Measurements from ENCODE around the gene UROS.

The UROS gene

GRCh38 chr10:125785791-125786190 is 37.3 kb downstream of the UROS start:
- Histone ChIP-seq H3K9me3 (ENCODE audit: severe bottlenecking) (no peaks in the 10 kb centered on the region), H3K27me3 (ENCODE audit: insufficient read depth, poor library complexity, severe bottlenecking) (no peaks in the 10 kb centered on the region), H3K36me3 (ENCODE audit: low read depth) (no peaks in the 10 kb centered on the region), H3K4me3 (ENCODE audit: severe bottlenecking) (no peak overlapping the region), H3K4me1 (ENCODE audit: insufficient read depth, poor library complexity, severe bottlenecking) (no peaks in the 10 kb centered on the region), H3K27ac (ENCODE audit: poor library complexity, severe bottlenecking) (no peak overlapping the region)
- TF ChIP-seq CTCF (IDR thresholded peaks at IDR 0.05; ENCODE audit: poor library complexity, severe bottlenecking): no peak
- no peak for ATAC-seq (ENCODE audit: low read depth)
- no peak for DNase-seq (ENCODE audit: low spot score)

- no peak for ATAC-seq (ENCODE audit: low read depth)
Measured at GRCh38 chr10:125783957-125784356, 39.1 kb downstream of the UROS start.

GRCh38 chr10:125783408-125783807 is 39.6 kb downstream of the UROS start:
- Histone ChIP-seq H3K4me1 (ENCODE audit: insufficient read depth, poor library complexity, severe bottlenecking) (no peaks in the 10 kb centered on the region), H3K36me3 (ENCODE audit: low read depth) (no peaks in the 10 kb centered on the region), H3K27me3 (ENCODE audit: insufficient read depth, poor library complexity, severe bottlenecking) (no peaks in the 10 kb centered on the region), H3K4me3 (ENCODE audit: severe bottlenecking) (no peak overlapping the region), H3K9me3 (ENCODE audit: severe bottlenecking) (no peaks in the 10 kb centered on the region), H3K27ac (ENCODE audit: poor library complexity, severe bottlenecking) (no peak overlapping the region)
- no peak for TF ChIP-seq CTCF (IDR thresholded peaks at IDR 0.05; ENCODE audit: poor library complexity, severe bottlenecking)
- ATAC-seq (ENCODE audit: low read depth) (no peak), DNase-seq (ENCODE audit: low spot score) (no peak)

More at GRCh38 chr10:125783957-125784356, 39.1 kb downstream of the UROS start:
- no peaks in the 10 kb centered on the region for H3K36me3 ChIP-seq (ENCODE audit: low read depth)
- DNase-seq (ENCODE audit: low spot score): no peak
- H3K4me1 ChIP-seq (ENCODE audit: insufficient read depth, poor library complexity, severe bottlenecking): no peaks in the 10 kb centered on the region
- H3K27me3 ChIP-seq (ENCODE audit: insufficient read depth, poor library complexity, severe bottlenecking): no peaks in the 10 kb centered on the region
- TF ChIP-seq CTCF (IDR thresholded peaks at IDR 0.05; ENCODE audit: poor library complexity, severe bottlenecking): no peak
- no peak overlapping the region for H3K27ac ChIP-seq (ENCODE audit: poor library complexity, severe bottlenecking)
- H3K9me3 ChIP-seq (ENCODE audit: severe bottlenecking): no peaks in the 10 kb centered on the region
- no peak overlapping the region for H3K4me3 ChIP-seq (ENCODE audit: severe bottlenecking)

- DNase-seq (ENCODE audit: low spot score): no peak
- Histone ChIP-seq H3K4me1 (ENCODE audit: insufficient read depth, poor library complexity, severe bottlenecking) (no peaks in the 10 kb centered on the region), H3K36me3 (ENCODE audit: low read depth) (no peaks in the 10 kb centered on the region), H3K4me3 (ENCODE audit: severe bottlenecking) (no peak overlapping the region), H3K27ac (ENCODE audit: poor library complexity, severe bottlenecking) (no peak overlapping the region), H3K9me3 (ENCODE audit: severe bottlenecking) (no peaks in the 10 kb centered on the region), H3K27me3 (ENCODE audit: insufficient read depth, poor library complexity, severe bottlenecking) (no peaks in the 10 kb centered on the region)
- ATAC-seq (ENCODE audit: low read depth): no peak
- TF ChIP-seq CTCF (IDR thresholded peaks at IDR 0.05; ENCODE audit: poor library complexity, severe bottlenecking): no peak
Measured at GRCh38 chr10:125782616-125783015, 40.4 kb downstream of the UROS start.

- Histone ChIP-seq H3K4me3 (ENCODE audit: severe bottlenecking) (no peak overlapping the region), H3K27ac (ENCODE audit: poor library complexity, severe bottlenecking) (no peak overlapping the region), H3K9me3 (ENCODE audit: severe bottlenecking) (no peaks in the 10 kb centered on the region), H3K27me3 (ENCODE audit: insufficient read depth, poor library complexity, severe bottlenecking) (no peaks in the 10 kb centered on the region), H3K36me3 (ENCODE audit: low read depth) (no peaks in the 10 kb centered on the region), H3K4me1 (ENCODE audit: insufficient read depth, poor library complexity, severe bottlenecking) (no peaks in the 10 kb centered on the region)
- TF ChIP-seq CTCF (IDR thresholded peaks at IDR 0.05; ENCODE audit: poor library complexity, severe bottlenecking): no peak
- DNase-seq (ENCODE audit: low spot score) (no peak), ATAC-seq (ENCODE audit: low read depth) (no peak)
Measured at GRCh38 chr10:125782054-125782453, 41.0 kb downstream of the UROS start.
